ENCODE data around the gene KLC4. TPM values are rescaled to one million over a fixed set of nuclear protein-coding genes. Genes with fewer than 3 reads are reported as not detected.
A peak's percentile ranks its signal among the peaks of the same experiment; 100 is the strongest.

KLC4 gene
- total and polyA plus RNA-seq, 9 of the 15 experiments (the other 6 are each of a cell fraction or from before 2014, with no cell fraction given): 1.7 to 16.2 (median 7.7) TPM

- TF ChIP-seq SMARCC2 (IDR thresholded peaks at IDR 0.05; ENCODE audit: low read depth) (no peak), MCM2 (IDR thresholded peaks at IDR 0.05; ENCODE audit: low read depth) (no peak), HDAC2 (IDR thresholded peaks at IDR 0.05) (peak; percentile 61; the same call in 1 of the 2 replicates), TEAD4 (IDR thresholded peaks at IDR 0.05; ENCODE audit: low read length) (no peak), TEAD4 (CRISPR knock-in tag; IDR thresholded peaks at IDR 0.05; ENCODE audit: borderline replicate concordance) (no peak), BRF1 (IDR thresholded peaks at IDR 0.05; ENCODE audit: borderline replicate concordance, extremely low read depth, insufficient read length) (no peak), USF2 (CRISPR knock-in tag; IDR thresholded peaks at IDR 0.05) (peak; percentile 68), KDM2B (CRISPR knock-in tag; IDR thresholded peaks at IDR 0.05) (peak; percentile 95), KAT7 (CRISPR knock-in tag; IDR thresholded peaks at IDR 0.05; ENCODE audit: borderline replicate concordance) (peak; percentile 89; the same call in 1 of the 2 replicates), ZNF766 (CRISPR knock-in tag; conservative IDR thresholded peaks at IDR 0.05) (no peak), ZNF507 (tag; conservative IDR thresholded peaks at IDR 0.05) (no peak), ILF3 (IDR thresholded peaks at IDR 0.05; ENCODE audit: borderline replicate concordance) (no peak), MIER1 (IDR thresholded peaks at IDR 0.05; ENCODE audit: low read depth) (peak; percentile 41; the same call in 1 of the 2 replicates), LEF1 (IDR thresholded peaks at IDR 0.05) (no peak), CBFA2T2 (conservative IDR thresholded peaks at IDR 0.05) (no peak), HDAC3 (IDR thresholded peaks at IDR 0.05; ENCODE audit: borderline replicate concordance, partially characterized antibody) (no peak), ZBED1 (IDR thresholded peaks at IDR 0.05) (peak; percentile 25; the same call in 1 of the 2 replicates), MTA1 (IDR thresholded peaks at IDR 0.05; ENCODE audit: borderline replicate concordance) (peak; percentile 100), FOS (IDR thresholded peaks at IDR 0.05; ENCODE audit: extremely low read depth, insufficient read length) (peak; percentile 47), ETV6 (IDR thresholded peaks at IDR 0.05; ENCODE audit: borderline replicate concordance in 1 of 2, low read depth in 2 of 2, low read length in 1 of 2) (no peak; a peak in 1 of 4 replicates), ETV6 (CRISPR knock-in tag; IDR thresholded peaks at IDR 0.05; ENCODE audit: borderline replicate concordance) (no peak), ETV5 (CRISPR knock-in tag; IDR thresholded peaks at IDR 0.05; ENCODE audit: low read depth) (peak; percentile 50; the same call in 1 of the 2 replicates), HCFC1 (IDR thresholded peaks at IDR 0.05; ENCODE audit: low read depth, low read length) (peak; percentile 89)
- TF ChIP-seq, protein P1, sequence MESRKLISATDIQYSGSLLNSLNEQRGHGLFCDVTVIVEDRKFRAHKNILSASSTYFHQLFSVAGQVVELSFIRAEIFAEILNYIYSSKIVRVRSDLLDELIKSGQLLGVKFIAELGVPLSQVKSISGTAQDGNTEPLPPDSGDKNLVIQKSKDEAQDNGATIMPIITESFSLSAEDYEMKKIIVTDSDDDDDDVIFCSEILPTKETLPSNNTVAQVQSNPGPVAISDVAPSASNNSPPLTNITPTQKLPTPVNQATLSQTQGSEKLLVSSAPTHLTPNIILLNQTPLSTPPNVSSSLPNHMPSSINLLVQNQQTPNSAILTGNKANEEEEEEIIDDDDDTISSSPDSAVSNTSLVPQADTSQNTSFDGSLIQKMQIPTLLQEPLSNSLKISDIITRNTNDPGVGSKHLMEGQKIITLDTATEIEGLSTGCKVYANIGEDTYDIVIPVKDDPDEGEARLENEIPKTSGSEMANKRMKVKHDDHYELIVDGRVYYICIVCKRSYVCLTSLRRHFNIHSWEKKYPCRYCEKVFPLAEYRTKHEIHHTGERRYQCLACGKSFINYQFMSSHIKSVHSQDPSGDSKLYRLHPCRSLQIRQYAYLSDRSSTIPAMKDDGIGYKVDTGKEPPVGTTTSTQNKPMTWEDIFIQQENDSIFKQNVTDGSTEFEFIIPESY (CRISPR knock-in tag; IDR thresholded peaks at IDR 0.05): no peak; the same call in 1 of the 2 replicates
- TF ChIP-seq, protein P2, sequence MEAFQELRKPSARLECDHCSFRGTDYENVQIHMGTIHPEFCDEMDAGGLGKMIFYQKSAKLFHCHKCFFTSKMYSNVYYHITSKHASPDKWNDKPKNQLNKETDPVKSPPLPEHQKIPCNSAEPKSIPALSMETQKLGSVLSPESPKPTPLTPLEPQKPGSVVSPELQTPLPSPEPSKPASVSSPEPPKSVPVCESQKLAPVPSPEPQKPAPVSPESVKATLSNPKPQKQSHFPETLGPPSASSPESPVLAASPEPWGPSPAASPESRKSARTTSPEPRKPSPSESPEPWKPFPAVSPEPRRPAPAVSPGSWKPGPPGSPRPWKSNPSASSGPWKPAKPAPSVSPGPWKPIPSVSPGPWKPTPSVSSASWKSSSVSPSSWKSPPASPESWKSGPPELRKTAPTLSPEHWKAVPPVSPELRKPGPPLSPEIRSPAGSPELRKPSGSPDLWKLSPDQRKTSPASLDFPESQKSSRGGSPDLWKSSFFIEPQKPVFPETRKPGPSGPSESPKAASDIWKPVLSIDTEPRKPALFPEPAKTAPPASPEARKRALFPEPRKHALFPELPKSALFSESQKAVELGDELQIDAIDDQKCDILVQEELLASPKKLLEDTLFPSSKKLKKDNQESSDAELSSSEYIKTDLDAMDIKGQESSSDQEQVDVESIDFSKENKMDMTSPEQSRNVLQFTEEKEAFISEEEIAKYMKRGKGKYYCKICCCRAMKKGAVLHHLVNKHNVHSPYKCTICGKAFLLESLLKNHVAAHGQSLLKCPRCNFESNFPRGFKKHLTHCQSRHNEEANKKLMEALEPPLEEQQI (IDR thresholded peaks at IDR 0.05): no peak
These were observed at the start of gene KLC4, which contains the start of gene MRPL2 (continued) for GRCh38 chr6:43059168-43060033.
